Central memory CD8-positive, alpha-beta T cell (primary cell): Measurements from ENCODE around the gene CENPH.
"Not testable (repeated sequence)": the region's sequence is repeated elsewhere in the genome, so short reads cannot be mapped to it uniquely, and the experiment has no call there.

Experiments
- ATAC-seq: fragments of 150-1000 bp; cut with Tn5 transposase; replicated peaks from 2 replicates; pipeline ENCODE4 v1.10.0; 2022; ENCODE audit warnings: mild to moderate bottlenecking, moderate FRiP score, moderate number of reproducible peaks; ENCODE audit not compliant: poor library complexity, severe bottlenecking; ENCODE audit errors: extremely low read depth
- DNase-seq, 2 donors: peaks; one replicate each; pipeline ENCODE4 v3.0.0; 2021; ENCODE audit warnings: low spot score in 2 of 2
- H3K27ac Mint-ChIP-seq: one replicate; pipeline ENCODE4 v1.8.0; 2022; ENCODE audit warnings: low read depth, mild to moderate bottlenecking, moderate library complexity, mixed read lengths
- H3K27me3 Mint-ChIP-seq: one replicate; pipeline ENCODE4 v1.8.0; 2022; ENCODE audit warnings: mixed read lengths
- H3K36me3 Mint-ChIP-seq: one replicate; pipeline ENCODE4 v1.8.0; 2022; ENCODE audit warnings: mild to moderate bottlenecking, moderate library complexity, mixed read lengths; ENCODE audit not compliant: insufficient read depth
- H3K4me1 Mint-ChIP-seq: one replicate; pipeline ENCODE4 v1.8.0; 2022; ENCODE audit warnings: mixed read lengths
- H3K4me3 Mint-ChIP-seq: one replicate; pipeline ENCODE4 v1.8.0; 2022; ENCODE audit warnings: mild to moderate bottlenecking, moderate library complexity, mixed read lengths
- H3K9me3 Mint-ChIP-seq: one replicate; pipeline ENCODE4 v1.8.0; 2022; ENCODE audit warnings: mixed read lengths

Gene CENPH

GRCh38 chr5:69237877-69238276, 48.5 kb downstream of the CENPH start:
- peak overlapping the region; percentile 90 for H3K4me3 Mint-ChIP-seq
- H3K9me3 Mint-ChIP-seq, result no peaks in the 10 kb centered on the region
- H3K27ac Mint-ChIP-seq, result no peak overlapping the region
- DNase-seq (no peak), ATAC-seq (no peak)
- peaks cover 11% of the 10 kb centered on the region for H3K36me3 Mint-ChIP-seq
- peaks cover 52% of the 10 kb centered on the region for H3K4me1 Mint-ChIP-seq
- H3K27me3 Mint-ChIP-seq, result no peaks in the 10 kb centered on the region

GRCh38 chr5:69238760-69239251, 49.4 kb downstream of the CENPH start:
- Mint-ChIP-seq H3K27ac (no peak overlapping the region), H3K4me1 (peaks cover 60% of the 10 kb centered on the region)
- DNase-seq, result no peak

GRCh38 chr5:69242215-69242927, 53.0 kb downstream of the CENPH start:
- Mint-ChIP-seq H3K9me3 (no peaks in the 10 kb centered on the region), H3K4me3 (no peak overlapping the region), H3K36me3 (peaks cover 16% of the 10 kb centered on the region), H3K4me1 (peaks cover 76% of the 10 kb centered on the region), H3K27me3 (no peaks in the 10 kb centered on the region), H3K27ac (no peak overlapping the region)
- DNase-seq (no peak), ATAC-seq (no peak)

More at GRCh38 chr5:69238760-69239251, 49.4 kb downstream of the CENPH start:
- Mint-ChIP-seq H3K4me3 (no peak overlapping the region), H3K9me3 (no peaks in the 10 kb centered on the region), H3K27me3 (no peaks in the 10 kb centered on the region), H3K36me3 (peaks cover 15% of the 10 kb centered on the region)
- ATAC-seq, result no peak

GRCh38 chr5:69245031-69245430, 55.6 kb downstream of the CENPH start:
- no peak for DNase-seq
- H3K9me3 Mint-ChIP-seq, result no peaks in the 10 kb centered on the region
- ATAC-seq, result no peak
- H3K4me1 Mint-ChIP-seq, result peaks cover 70% of the 10 kb centered on the region
- no peak overlapping the region for H3K27ac Mint-ChIP-seq
- H3K4me3 Mint-ChIP-seq, result no peak overlapping the region
- no peaks in the 10 kb centered on the region for H3K27me3 Mint-ChIP-seq
- peaks cover 12% of the 10 kb centered on the region for H3K36me3 Mint-ChIP-seq

- Mint-ChIP-seq H3K27ac (no peak overlapping the region), H3K4me3 (no peak overlapping the region), H3K4me1 (peaks cover 60% of the 10 kb centered on the region), H3K9me3 (no peaks in the 10 kb centered on the region), H3K27me3 (no peaks in the 10 kb centered on the region), H3K36me3 (peaks cover 15% of the 10 kb centered on the region)
- no peak for DNase-seq
- no peak for ATAC-seq
Measured at GRCh38 chr5:69248019-69248418, 58.6 kb downstream of the CENPH start.

- peaks cover 43% of the 10 kb centered on the region for H3K4me1 Mint-ChIP-seq
- DNase-seq (no peak), ATAC-seq (no peak)
- H3K27ac Mint-ChIP-seq, result no peak overlapping the region
- peaks cover 13% of the 10 kb centered on the region for H3K36me3 Mint-ChIP-seq
- no peak overlapping the region for H3K4me3 Mint-ChIP-seq
- H3K27me3 Mint-ChIP-seq, result no peaks in the 10 kb centered on the region
- no peaks in the 10 kb centered on the region for H3K9me3 Mint-ChIP-seq
Measured at GRCh38 chr5:69250593-69250992, 61.2 kb downstream of the CENPH start.

GRCh38 chr5:69252437-69252836, 63.1 kb downstream of the CENPH start:
- DNase-seq (no peak), ATAC-seq (no peak)
- no peak overlapping the region for H3K27ac Mint-ChIP-seq
- H3K4me3 Mint-ChIP-seq, result no peak overlapping the region
- peaks cover 25% of the 10 kb centered on the region for H3K4me1 Mint-ChIP-seq
- H3K9me3 Mint-ChIP-seq, result no peaks in the 10 kb centered on the region
- peaks cover 21% of the 10 kb centered on the region for H3K36me3 Mint-ChIP-seq
- H3K27me3 Mint-ChIP-seq, result no peaks in the 10 kb centered on the region

GRCh38 chr5:69255940-69256339, 66.6 kb downstream of the CENPH start:
- H3K27ac Mint-ChIP-seq, H3K4me3 Mint-ChIP-seq, ATAC-seq, H3K27me3 Mint-ChIP-seq, H3K4me1 Mint-ChIP-seq, H3K9me3 Mint-ChIP-seq, DNase-seq: not testable (repeated sequence)
- H3K36me3 Mint-ChIP-seq, result peaks cover 37% of the 10 kb centered on the region

- Mint-ChIP-seq H3K27ac (no peak overlapping the region), H3K4me1 (no peaks in the 10 kb centered on the region), H3K4me3 (no peak overlapping the region), H3K9me3 (no peaks in the 10 kb centered on the region), H3K27me3 (no peaks in the 10 kb centered on the region), H3K36me3 (peaks cover 48% of the 10 kb centered on the region)
- no peak for ATAC-seq
- no peak for DNase-seq
Measured at GRCh38 chr5:69257577-69257976, 68.2 kb downstream of the CENPH start.
